HepG2 (cell line): ENCODE results near the gene CS. TPM values are rescaled to one million over a fixed set of nuclear protein-coding genes. Genes with fewer than 3 reads are reported as not detected.

Experiments
- ARNTL ChIP-seq: sonication (generic); formaldehyde crosslinking; IDR thresholded peaks from 2 replicates; pipeline ENCODE4 v1.4.0; 2020; ENCODE audit warnings: mild to moderate bottlenecking, missing genetic modification reagents
- CAMTA2 ChIP-seq: sonication (generic); formaldehyde crosslinking; IDR thresholded peaks from 2 replicates; pipeline ENCODE4 v1.4.0; 2020; ENCODE audit warnings: mild to moderate bottlenecking, missing genetic modification reagents, borderline replicate concordance
- CHD4 ChIP-seq: fragments of 200-600 bp; sonication (generic); IDR thresholded peaks from 2 replicates; pipeline ENCODE4 v1.7.0; 2017; ENCODE audit warnings: mild to moderate bottlenecking, low read length, borderline replicate concordance
- RXRA ChIP-seq: sonication (generic); formaldehyde crosslinking; IDR thresholded peaks from 2 replicates; pipeline ENCODE4 v1.5.1; 2020; ENCODE audit warnings: missing genetic modification reagents
- ZNF547 ChIP-seq: sonication (generic); formaldehyde crosslinking; IDR thresholded peaks from 2 replicates; pipeline ENCODE4 v1.5.1; 2020; ENCODE audit warnings: mild to moderate bottlenecking, missing genetic modification reagents
- ZNF563 ChIP-seq: sonication (generic); formaldehyde crosslinking; IDR thresholded peaks from 2 replicates; pipeline ENCODE4 v1.8.0; 2022; ENCODE audit warnings: mild to moderate bottlenecking, moderate library complexity, missing genetic modification reagents
- ZNF616 ChIP-seq: sonication (generic); formaldehyde crosslinking; IDR thresholded peaks from 2 replicates; pipeline ENCODE4 v1.5.0; 2020; ENCODE audit warnings: low read depth, mild to moderate bottlenecking, missing genetic modification reagents
- ZNF773 ChIP-seq: sonication (generic); formaldehyde crosslinking; IDR thresholded peaks from 2 replicates; pipeline ENCODE4 v1.4.0; 2020; ENCODE audit warnings: missing genetic modification reagents, borderline replicate concordance
- polyA plus RNA-seq, 8 experiments: library from polyadenylated mRNA; depleted of rRNA in 3 of 8; stranded (reverse) in 7 of 8; unstranded in 1 of 8; fragments of >200 nt; fragmentation: Illumina TruSeq in 4 of 8; extraction: Trizol in 4 of 8; gene quantifications; 2 replicates each; pipeline versions ENCODE4 v1.2.1 to v1.2.3, GENCODE V29; 2011 to 2016; ENCODE audit warnings: low read depth in 4 of 8, missing spikeins in 1 of 8, mixed read lengths in 1 of 8; ENCODE audit not compliant: insufficient read depth in 1 of 8
- total RNA-seq, 5 experiments: library from RNA; depleted of rRNA; stranded (reverse); fragments of >200 nt; fragmentation: Illumina TruSeq; extraction: Trizol; gene quantifications; 2 replicates each; pipeline ENCODE4 v1.2.3, GENCODE V29; 2016; ENCODE audit warnings: low read depth in 1 of 5
- TF ChIP-seq, protein P1 (sequence below): sonication (generic); formaldehyde crosslinking; IDR thresholded peaks from 2 replicates; pipeline ENCODE4 v1.4.0; 2020; ENCODE audit warnings: missing genetic modification reagents, borderline replicate concordance
- TF ChIP-seq, protein P2 (sequence below): sonication (generic); formaldehyde crosslinking; IDR thresholded peaks from 2 replicates; pipeline ENCODE4 v1.5.0; 2020; ENCODE audit warnings: missing genetic modification reagents
- TF ChIP-seq, protein P3 (sequence below): sonication (generic); formaldehyde crosslinking; IDR thresholded peaks from 2 replicates; pipeline ENCODE4 v1.8.0; 2022; ENCODE audit warnings: low read depth, missing genetic modification reagents
- TF ChIP-seq, protein P4 (sequence below): sonication (generic); formaldehyde crosslinking; IDR thresholded peaks from 2 replicates; pipeline ENCODE4 v1.4.0; 2020; ENCODE audit warnings: missing genetic modification reagents
- TF ChIP-seq, protein P5 (sequence below), 2 experiments: sonication (generic) in 1 of 2; formaldehyde crosslinking in 1 of 2; IDR thresholded peaks; 2 replicates each; pipeline versions ENCODE4 v1.6.1 to v1.9.0; 2014 to 2022; ENCODE audit warnings: antibody characterized with exemption in 1 of 2, borderline replicate concordance in 1 of 2, inconsistent platforms in 1 of 2, low read depth in 1 of 2, missing genetic modification reagents in 1 of 2

The CS gene
- total and polyA plus RNA-seq, 2 of the 13 experiments (the other 11 are each of a cell fraction or from before 2014, with no cell fraction given), result 173 to 175 TPM

DNA sequence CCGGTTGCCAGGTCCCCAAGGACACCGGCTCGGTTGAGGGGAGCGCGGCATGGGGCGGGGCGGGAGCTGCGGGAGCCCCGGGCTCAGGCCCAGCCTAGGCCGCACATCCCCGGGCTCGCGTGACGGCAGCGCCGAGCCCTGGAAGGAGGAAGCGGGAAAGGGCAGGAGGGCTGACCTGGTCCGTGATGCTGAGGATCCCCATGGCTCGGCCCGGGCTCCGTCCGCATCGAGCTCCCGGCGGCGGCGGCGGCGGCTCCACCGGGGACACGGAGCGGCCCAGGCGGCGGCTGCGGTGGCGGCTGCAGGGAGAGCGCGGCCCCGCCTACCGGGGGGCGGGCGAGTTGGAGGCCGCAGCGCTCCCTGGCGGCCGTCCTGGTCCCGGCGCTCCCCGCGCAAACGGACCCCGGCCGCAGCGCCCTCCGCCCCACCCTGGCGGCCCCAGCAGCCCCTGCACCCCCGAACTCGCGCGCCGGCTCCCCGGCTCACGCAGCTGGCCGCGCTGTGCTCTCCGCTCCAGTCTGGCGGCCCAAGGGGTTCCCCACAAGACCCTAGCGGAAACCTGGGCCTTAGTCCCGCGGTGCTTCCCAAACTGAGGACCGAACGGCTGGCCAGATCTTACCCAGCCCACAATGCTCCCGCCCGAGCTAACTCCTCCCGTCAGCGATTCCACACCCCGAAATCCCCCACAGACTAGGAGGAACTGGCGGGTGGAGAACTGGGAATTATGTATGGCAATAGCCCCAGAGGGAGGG, 41.9 kb downstream of the CS start, which contains the start of gene ANKRD52 (continued):
- TF ChIP-seq, protein P1, sequence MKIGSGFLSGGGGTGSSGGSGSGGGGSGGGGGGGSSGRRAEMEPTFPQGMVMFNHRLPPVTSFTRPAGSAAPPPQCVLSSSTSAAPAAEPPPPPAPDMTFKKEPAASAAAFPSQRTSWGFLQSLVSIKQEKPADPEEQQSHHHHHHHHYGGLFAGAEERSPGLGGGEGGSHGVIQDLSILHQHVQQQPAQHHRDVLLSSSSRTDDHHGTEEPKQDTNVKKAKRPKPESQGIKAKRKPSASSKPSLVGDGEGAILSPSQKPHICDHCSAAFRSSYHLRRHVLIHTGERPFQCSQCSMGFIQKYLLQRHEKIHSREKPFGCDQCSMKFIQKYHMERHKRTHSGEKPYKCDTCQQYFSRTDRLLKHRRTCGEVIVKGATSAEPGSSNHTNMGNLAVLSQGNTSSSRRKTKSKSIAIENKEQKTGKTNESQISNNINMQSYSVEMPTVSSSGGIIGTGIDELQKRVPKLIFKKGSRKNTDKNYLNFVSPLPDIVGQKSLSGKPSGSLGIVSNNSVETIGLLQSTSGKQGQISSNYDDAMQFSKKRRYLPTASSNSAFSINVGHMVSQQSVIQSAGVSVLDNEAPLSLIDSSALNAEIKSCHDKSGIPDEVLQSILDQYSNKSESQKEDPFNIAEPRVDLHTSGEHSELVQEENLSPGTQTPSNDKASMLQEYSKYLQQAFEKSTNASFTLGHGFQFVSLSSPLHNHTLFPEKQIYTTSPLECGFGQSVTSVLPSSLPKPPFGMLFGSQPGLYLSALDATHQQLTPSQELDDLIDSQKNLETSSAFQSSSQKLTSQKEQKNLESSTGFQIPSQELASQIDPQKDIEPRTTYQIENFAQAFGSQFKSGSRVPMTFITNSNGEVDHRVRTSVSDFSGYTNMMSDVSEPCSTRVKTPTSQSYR, result peak; percentile 60; the same call in 1 of the 2 replicates
- TF ChIP-seq, protein P2, sequence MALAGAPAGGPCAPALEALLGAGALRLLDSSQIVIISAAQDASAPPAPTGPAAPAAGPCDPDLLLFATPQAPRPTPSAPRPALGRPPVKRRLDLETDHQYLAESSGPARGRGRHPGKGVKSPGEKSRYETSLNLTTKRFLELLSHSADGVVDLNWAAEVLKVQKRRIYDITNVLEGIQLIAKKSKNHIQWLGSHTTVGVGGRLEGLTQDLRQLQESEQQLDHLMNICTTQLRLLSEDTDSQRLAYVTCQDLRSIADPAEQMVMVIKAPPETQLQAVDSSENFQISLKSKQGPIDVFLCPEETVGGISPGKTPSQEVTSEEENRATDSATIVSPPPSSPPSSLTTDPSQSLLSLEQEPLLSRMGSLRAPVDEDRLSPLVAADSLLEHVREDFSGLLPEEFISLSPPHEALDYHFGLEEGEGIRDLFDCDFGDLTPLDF (CRISPR knock-in tag), result 0 out of 2 replicates have a peak, but pooled peaks have one; percentile 28
- TF ChIP-seq, protein P3, sequence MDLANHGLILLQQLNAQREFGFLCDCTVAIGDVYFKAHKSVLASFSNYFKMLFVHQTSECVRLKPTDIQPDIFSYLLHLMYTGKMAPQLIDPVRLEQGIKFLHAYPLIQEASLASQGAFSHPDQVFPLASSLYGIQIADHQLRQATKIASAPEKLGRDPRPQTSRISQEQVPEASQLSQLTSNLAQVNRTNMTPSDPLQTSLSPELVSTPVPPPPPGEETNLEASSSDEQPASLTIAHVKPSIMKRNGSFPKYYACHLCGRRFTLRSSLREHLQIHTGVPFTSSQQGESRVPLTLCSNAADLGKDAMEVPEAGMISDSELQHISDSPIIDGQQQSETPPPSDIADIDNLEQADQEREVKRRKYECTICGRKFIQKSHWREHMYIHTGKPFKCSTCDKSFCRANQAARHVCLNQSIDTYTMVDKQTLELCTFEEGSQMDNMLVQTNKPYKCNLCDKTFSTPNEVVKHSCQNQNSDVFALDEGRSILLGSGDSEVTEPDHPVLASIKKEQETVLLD (CRISPR knock-in tag), result peak; percentile 81
- TF ChIP-seq, protein P4, sequence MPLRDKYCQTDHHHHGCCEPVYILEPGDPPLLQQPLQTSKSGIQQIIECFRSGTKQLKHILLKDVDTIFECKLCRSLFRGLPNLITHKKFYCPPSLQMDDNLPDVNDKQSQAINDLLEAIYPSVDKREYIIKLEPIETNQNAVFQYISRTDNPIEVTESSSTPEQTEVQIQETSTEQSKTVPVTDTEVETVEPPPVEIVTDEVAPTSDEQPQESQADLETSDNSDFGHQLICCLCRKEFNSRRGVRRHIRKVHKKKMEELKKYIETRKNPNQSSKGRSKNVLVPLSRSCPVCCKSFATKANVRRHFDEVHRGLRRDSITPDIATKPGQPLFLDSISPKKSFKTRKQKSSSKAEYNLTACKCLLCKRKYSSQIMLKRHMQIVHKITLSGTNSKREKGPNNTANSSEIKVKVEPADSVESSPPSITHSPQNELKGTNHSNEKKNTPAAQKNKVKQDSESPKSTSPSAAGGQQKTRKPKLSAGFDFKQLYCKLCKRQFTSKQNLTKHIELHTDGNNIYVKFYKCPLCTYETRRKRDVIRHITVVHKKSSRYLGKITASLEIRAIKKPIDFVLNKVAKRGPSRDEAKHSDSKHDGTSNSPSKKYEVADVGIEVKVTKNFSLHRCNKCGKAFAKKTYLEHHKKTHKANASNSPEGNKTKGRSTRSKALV (CRISPR knock-in tag), result 0 out of 2 replicates have a peak, but pooled peaks have one; percentile 17
- TF ChIP-seq RXRA (CRISPR knock-in tag) (no peak), ZNF547 (no peak), CAMTA2 (0 out of 2 replicates have a peak, but pooled peaks have one; percentile 21), ARNTL (CRISPR knock-in tag) (no peak), ZNF616 (CRISPR knock-in tag) (no peak; the same call in 1 of the 2 replicates), ZNF773 (peak; percentile 55; the same call in 1 of the 2 replicates), ZNF563 (CRISPR knock-in tag) (peak; percentile 88), CHD4 (no peak)
- TF ChIP-seq, protein P5, sequence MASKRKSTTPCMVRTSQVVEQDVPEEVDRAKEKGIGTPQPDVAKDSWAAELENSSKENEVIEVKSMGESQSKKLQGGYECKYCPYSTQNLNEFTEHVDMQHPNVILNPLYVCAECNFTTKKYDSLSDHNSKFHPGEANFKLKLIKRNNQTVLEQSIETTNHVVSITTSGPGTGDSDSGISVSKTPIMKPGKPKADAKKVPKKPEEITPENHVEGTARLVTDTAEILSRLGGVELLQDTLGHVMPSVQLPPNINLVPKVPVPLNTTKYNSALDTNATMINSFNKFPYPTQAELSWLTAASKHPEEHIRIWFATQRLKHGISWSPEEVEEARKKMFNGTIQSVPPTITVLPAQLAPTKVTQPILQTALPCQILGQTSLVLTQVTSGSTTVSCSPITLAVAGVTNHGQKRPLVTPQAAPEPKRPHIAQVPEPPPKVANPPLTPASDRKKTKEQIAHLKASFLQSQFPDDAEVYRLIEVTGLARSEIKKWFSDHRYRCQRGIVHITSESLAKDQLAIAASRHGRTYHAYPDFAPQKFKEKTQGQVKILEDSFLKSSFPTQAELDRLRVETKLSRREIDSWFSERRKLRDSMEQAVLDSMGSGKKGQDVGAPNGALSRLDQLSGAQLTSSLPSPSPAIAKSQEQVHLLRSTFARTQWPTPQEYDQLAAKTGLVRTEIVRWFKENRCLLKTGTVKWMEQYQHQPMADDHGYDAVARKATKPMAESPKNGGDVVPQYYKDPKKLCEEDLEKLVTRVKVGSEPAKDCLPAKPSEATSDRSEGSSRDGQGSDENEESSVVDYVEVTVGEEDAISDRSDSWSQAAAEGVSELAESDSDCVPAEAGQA (IDR thresholded peaks at IDR 0.05; ENCODE audit: low read depth), result no peak
- TF ChIP-seq, protein P5 (CRISPR knock-in tag; IDR thresholded peaks at IDR 0.05; ENCODE audit: borderline replicate concordance), result peak; percentile 66; the same call in 1 of the 2 replicates
